GM12875 (cell line): Measurements from ENCODE around the gene HSPB6.

Source experiments
- H3K4me3 ChIP-seq: one replicate; pipeline ENCODE4 v1.5.1; 2011; ENCODE audit warnings: low read depth, low read length, control low read depth
- TF ChIP-seq, protein P1 (sequence below): IDR thresholded peaks from 2 replicates; pipeline ENCODE4 v1.5.1; 2011; ENCODE audit warnings: low read depth, mild to moderate bottlenecking, control low read depth, inconsistent platforms, low read length, moderate library complexity, borderline replicate concordance; ENCODE audit not compliant: insufficient read depth

Gene HSPB6

DNA sequence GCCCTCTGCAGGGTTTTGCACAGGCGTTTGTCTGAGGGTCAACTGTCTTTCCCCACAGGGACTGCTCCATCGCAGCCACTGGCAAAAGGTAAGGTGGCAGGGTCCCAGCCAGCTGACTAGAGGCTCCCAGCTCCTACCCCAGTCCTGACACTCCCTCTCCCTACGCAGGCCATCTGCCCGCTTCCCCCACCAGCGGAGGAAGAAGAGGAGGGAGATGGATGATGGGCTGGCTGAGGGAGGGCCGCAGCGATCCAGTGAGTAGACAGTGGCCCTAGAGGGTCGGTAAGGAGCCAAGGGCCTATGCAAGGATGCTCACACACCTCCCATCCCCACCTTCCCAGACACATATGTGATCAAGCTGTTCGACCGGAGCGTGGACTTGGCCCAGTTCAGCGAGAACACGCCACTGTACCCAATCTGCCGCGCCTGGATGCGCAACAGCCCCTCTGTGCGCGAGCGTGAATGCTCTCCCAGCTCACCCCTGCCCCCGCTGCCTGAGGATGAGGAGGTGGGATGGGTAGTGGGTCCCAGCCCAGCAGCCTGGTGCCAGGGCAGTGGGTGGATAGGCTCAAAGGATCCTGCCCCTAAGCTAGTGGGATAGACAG, 4.0 kb downstream of the HSPB6 start:
- TF ChIP-seq, protein P1, sequence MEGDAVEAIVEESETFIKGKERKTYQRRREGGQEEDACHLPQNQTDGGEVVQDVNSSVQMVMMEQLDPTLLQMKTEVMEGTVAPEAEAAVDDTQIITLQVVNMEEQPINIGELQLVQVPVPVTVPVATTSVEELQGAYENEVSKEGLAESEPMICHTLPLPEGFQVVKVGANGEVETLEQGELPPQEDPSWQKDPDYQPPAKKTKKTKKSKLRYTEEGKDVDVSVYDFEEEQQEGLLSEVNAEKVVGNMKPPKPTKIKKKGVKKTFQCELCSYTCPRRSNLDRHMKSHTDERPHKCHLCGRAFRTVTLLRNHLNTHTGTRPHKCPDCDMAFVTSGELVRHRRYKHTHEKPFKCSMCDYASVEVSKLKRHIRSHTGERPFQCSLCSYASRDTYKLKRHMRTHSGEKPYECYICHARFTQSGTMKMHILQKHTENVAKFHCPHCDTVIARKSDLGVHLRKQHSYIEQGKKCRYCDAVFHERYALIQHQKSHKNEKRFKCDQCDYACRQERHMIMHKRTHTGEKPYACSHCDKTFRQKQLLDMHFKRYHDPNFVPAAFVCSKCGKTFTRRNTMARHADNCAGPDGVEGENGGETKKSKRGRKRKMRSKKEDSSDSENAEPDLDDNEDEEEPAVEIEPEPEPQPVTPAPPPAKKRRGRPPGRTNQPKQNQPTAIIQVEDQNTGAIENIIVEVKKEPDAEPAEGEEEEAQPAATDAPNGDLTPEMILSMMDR, result no peak

DNA sequence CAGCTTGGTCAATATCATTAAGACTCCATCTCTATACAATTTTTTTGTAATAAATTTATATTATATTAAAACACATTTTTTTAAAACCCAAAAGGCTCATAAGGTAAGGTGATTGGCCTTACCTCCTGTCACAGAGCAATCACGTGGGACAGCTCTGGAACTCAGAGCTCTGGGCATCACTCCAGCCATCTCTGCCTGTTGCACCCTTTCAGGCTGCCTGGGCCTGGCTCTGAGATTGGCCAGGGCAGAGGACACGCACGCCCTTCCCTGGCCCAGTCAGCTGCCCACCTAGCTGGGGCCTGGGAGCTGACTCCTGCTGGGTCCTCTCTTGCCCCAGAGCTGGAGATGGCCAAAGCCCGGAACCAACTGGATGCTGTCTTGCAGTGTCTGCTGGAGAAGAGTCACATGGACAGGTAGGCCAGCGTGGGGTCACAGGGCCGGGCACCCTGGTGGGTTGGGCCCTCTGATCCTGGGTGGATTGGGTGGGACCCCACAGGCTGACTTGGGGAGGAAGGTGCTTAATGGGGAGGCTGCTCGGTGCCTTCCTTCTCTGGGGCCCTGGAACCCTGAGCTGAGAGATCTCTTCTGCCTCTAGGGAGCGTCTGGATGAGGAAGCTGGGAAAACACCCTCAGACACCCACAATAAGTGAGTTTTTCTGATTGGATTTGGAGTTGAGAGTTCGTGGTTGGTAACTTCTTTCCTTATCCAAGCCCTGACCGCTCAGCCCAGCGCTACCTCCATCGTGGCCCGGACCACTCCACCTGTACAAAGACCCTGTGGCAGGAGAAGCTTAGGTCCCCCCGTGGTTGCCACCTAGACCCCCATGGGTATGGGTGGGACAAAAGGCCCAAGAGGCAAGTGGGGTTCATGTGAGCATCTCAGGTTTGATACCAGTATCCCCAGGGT, 4.7 kb downstream of the HSPB6 start:
- H3K4me3 ChIP-seq, result no peak overlapping the region
- TF ChIP-seq, protein P1, result no peak

More for the DNA sequence above, 4.0 kb downstream of the HSPB6 start:
- no peak overlapping the region for H3K4me3 ChIP-seq

DNA sequence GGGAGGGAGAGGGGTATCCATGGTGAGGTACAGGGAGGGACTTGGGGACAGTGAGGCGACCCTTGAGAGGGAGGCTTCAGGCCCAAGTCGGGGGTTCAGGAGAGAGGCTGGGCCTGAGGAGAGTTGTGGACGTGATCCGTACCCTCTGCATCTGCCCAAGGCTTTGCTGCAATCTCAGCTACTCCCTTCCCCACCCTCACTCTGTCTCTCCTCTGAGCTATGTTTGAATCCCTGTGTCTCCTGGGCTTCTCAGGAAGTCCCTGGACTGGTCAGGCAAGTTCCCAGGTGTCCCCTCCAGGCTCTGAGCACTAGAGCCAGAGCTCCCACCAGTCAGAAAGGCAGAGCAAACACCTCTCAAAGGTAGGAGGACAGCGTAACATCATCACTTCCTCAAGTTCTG, 6.7 kb downstream of the HSPB6 start:
- no peak overlapping the region for H3K4me3 ChIP-seq
- TF ChIP-seq, protein P1, result no peak

DNA sequence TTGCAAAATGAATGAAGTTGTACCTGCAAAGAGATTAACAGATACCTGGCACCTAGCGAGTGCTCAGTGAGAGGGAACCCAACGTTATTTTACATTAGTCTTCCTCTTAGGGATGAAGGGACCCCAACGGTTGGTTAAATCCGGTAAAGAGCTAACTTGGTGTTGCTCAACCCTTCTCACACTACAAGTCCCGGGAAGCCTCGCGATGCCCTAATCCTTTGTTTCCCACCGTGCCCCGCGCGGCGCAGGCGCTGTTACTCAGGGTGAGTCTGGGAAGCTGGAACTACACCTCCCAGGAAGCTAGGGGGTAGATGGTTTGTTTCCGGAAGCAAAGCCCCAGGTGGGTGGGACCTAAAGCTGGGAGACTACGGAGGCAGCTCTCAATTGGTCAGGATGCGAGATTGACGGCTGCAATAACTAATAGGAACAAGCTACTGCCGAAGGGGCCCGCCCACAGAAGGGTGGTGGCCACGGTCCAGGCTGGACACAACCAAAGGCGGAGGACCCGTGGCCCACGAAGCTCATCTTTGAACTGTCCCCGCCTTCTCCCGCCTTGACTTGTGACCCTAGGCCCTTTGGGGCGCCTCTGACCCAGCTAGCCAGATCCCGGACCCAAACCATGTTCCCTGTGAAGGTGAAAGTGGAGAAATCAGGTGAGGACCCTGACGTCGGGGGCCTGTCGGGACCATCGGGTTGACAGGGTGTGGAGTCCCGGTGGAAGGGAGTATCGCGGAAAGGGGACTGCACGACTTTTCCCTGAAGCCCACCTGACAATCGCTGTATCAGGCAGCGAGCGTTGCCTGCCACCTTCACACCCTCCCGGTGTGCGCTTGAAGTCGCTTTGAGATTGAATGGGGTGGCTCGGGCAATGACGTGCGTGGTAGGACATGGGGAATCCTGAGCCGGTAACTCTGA, 8.5 kb downstream of the HSPB6 start, which contains the start of gene LIN37:
Gene LIN37, plus strand, starts transcription at position 471 of the 915 bp plus-strand sequence. Its CDS starts 149 bp downstream, at position 620.
- H3K4me3 ChIP-seq, result peak within 1 kb of the TSS; percentile 96
- TF ChIP-seq, protein P1, result no peak

DNA sequence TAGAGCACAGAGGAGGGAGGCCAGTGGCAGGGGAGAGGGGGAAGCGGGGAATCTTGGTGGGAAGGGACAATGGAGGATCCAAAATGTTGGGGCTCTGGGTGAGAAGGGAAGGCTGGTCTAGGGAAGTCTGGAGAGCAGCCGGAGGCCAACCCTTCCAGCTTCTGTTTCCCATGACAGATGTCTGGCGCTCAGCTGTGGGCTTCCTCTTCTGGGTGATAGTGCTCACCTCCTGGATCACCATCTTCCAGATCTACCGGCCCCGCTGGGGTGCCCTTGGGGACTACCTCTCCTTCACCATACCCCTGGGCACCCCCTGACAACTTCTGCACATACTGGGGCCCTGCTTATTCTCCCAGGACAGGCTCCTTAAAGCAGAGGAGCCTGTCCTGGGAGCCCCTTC, 10.3 kb downstream of the HSPB6 start:
- H3K4me3 ChIP-seq, result no peak overlapping the region
- TF ChIP-seq, protein P1, result no peak

DNA sequence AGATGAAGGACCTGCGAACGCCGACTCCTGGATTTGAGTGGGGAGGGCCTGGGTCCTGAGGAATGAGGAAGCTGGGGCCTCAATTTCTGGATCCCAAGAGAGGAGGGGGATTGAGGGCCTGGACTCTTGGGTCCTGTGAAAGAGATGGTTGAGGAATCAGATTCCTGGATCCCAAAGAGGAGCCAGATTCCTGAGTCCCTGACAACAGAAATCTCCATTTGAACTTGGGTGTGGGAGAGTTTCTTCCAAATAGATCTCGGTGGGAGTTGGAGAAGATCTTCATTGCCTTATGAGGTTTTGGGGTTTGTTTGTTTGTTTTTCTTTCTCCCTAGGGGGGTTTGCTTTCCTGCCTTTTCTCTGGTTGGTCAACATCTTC, 10.8 kb downstream of the HSPB6 start:
- TF ChIP-seq, protein P1, result no peak

More for the DNA sequence above, 10.8 kb downstream of the HSPB6 start:
- H3K4me3 ChIP-seq, result peak overlapping the region; percentile 62
